Activated T-helper 17 cell treated with anti-CD3 and anti-CD28 coated beads, Interleukin-2, amount 50 U/mL, for 72 hours (primary cell): ENCODE results near the gene OSGEPL1. TPM values are rescaled to one million over a fixed set of nuclear protein-coding genes. Genes with fewer than 3 reads are reported as not detected.

Source experiments
- ATAC-seq: fragments of 150-1000 bp; cut with Tn5 transposase; replicated peaks from 2 replicates; pipeline ENCODE4 v1.10.0; 2021; ENCODE audit warnings: mild to moderate bottlenecking, moderate library complexity
- H3K27ac Mint-ChIP-seq: one replicate; pipeline ENCODE4 v1.8.0; 2022; ENCODE audit warnings: mixed read lengths
- H3K27me3 Mint-ChIP-seq: one replicate; pipeline ENCODE4 v1.8.0; 2022; ENCODE audit warnings: mixed read lengths
- H3K36me3 Mint-ChIP-seq: one replicate; pipeline ENCODE4 v1.8.0; 2022; ENCODE audit warnings: low read depth, mild to moderate bottlenecking, mixed read lengths
- H3K4me1 Mint-ChIP-seq: one replicate; pipeline ENCODE4 v1.8.0; 2022; ENCODE audit warnings: mixed read lengths
- H3K4me3 Mint-ChIP-seq: one replicate; pipeline ENCODE4 v1.8.0; 2022; ENCODE audit warnings: mild to moderate bottlenecking, mixed read lengths
- H3K9me3 Mint-ChIP-seq: one replicate; pipeline ENCODE4 v1.8.0; 2022; ENCODE audit warnings: mixed read lengths
- total RNA-seq, 2 donors: library from RNA; stranded (reverse); gene quantifications; one replicate each; pipeline ENCODE4 v1.2.3, GENCODE V29; 2022

OSGEPL1 gene
- total RNA-seq, 2 donors from 2014 or later, result 7.2 to 8.3 TPM

DNA sequence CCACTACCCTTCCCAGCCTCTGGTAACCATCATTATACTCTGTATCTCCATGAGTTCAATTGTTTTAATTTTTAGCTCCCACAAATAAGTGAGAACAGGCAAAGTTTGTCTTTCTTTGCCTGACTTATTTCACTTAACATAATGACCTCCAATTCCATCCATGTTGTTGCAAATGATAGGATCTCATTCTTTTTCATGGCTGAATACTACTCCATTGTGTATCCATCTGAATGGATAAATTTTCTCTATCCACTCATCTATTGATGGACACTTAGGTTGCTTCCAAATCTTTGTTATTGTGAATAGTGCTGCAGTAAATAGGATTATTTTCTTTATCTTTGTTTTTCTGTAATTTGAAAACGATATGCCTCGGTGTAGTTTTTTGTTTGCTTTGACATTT, 61.9 kb downstream of the OSGEPL1 start:
- H3K4me1 Mint-ChIP-seq, result no peaks in the 10 kb centered on the region
- no peak overlapping the region for H3K4me3 Mint-ChIP-seq
- no peaks in the 10 kb centered on the region for H3K36me3 Mint-ChIP-seq
- ATAC-seq, result no peak
- H3K27ac Mint-ChIP-seq, result no peak overlapping the region
- no peaks in the 10 kb centered on the region for H3K27me3 Mint-ChIP-seq
- no peaks in the 10 kb centered on the region for H3K9me3 Mint-ChIP-seq

GRCh38 chr2:189698020-189698887, 64.3 kb downstream of the OSGEPL1 start:
- peak overlapping the region; percentile 69 for H3K27ac Mint-ChIP-seq
- H3K4me3 Mint-ChIP-seq, result peak overlapping the region; percentile 21

More at GRCh38 chr2:189698020-189698887, 64.3 kb downstream of the OSGEPL1 start:
- Mint-ChIP-seq H3K4me1 (no peaks in the 10 kb centered on the region), H3K36me3 (no peaks in the 10 kb centered on the region), H3K9me3 (no peaks in the 10 kb centered on the region), H3K27me3 (no peaks in the 10 kb centered on the region)
- ATAC-seq, result peak; percentile 60

Other genes starting within 250 kb of the OSGEPL1 start
- gene SLC40A1, start 182.0 kb downstream of the OSGEPL1 start, total RNA-seq, result 1 to 10 TPM; 1.1 to 4.1 TPM
- 10 to 100 TPM; 48.4 to 76.7 TPM for gene ASNSD1, start 101.3 kb downstream of the OSGEPL1 start, total RNA-seq
- 1 to 10 TPM; 4.2 to 4.4 TPM for gene ANKAR, start 88.1 kb downstream of the OSGEPL1 start, total RNA-seq
- gene ORMDL1, start 21.5 kb upstream of the OSGEPL1 start, total RNA-seq, result 10 to 100 TPM; 69.4 to 84.4 TPM
- 10 to 100 TPM; 43.7 to 47.2 TPM for gene PMS1, start 21.7 kb upstream of the OSGEPL1 start, total RNA-seq